Erythroblast (primary cell): Measurements from ENCODE around the gene CPPED1.

Experiments used
- GATA1 ChIP-seq: IDR thresholded peaks from 2 replicates; pipeline ENCODE4 v1.6.1; 2011; ENCODE audit warnings: low read depth, mild to moderate bottlenecking, control low read depth, low read length, moderate library complexity
- POLR2A ChIP-seq: IDR thresholded peaks from 2 replicates; pipeline ENCODE4 v1.6.1; 2011; ENCODE audit warnings: mild to moderate bottlenecking, low read length

DNA sequence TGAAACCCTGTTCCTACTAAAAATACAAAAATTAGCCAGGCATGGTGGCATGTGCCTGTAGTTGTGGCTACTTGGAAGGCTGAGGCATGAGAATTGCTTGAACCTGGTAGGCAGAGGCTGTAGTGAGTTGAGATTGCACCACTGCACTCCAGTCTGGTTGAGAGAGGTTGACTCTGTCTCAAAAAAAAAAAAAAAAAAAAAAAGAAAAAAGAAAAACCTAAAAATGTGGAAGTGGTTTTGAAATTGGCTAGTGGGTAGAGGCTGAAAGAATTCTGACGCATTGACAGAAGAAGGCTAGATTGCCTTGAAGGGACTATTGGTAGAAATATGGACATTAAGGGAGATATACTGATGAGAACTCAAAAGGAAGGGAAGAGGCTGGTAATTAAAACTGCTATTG lies 33.6 kb upstream of the CPPED1 start:
- TF ChIP-seq POLR2A (no peak), GATA1 (no peak)
